Prostate gland (tissue), 2 donors: ENCODE data around the gene ELMO1. TPM values are rescaled to one million over a fixed set of nuclear protein-coding genes. Genes with fewer than 3 reads are reported as not detected.

ENCODE experiments used
- DNase-seq: peaks from one replicate; pipeline ENCODE4 v3.0.0-alpha.2; 2019; ENCODE audit warnings: low spot score
- H3K27ac ChIP-seq, 2 donors: fragments of 200-600 bp; sonication (generic); 2 replicates each; pipeline ENCODE4 v1.5.1; 2017 to 2019
- H3K27me3 ChIP-seq: fragments of 200-600 bp; sonication (generic); replicated peaks from 2 replicates; pipeline ENCODE4 v1.5.1; 2019; ENCODE audit not compliant: insufficient read depth
- H3K36me3 ChIP-seq, 2 donors: fragments of 200-600 bp; sonication (generic); 1 replicate in 1 of 2; 2 replicates in 1 of 2; pipeline versions ENCODE4 v1.5.1 to v1.8.1; 2017 to 2019
- H3K4me1 ChIP-seq: fragments of 200-600 bp; sonication (generic); replicated peaks from 2 replicates; pipeline ENCODE4 v1.5.1; 2019
- H3K4me3 ChIP-seq, 2 donors: fragments of 200-600 bp; sonication (generic); 2 replicates each; pipeline ENCODE4 v1.5.1; 2017 to 2019
- H3K9me3 ChIP-seq: fragments of 200-600 bp; sonication (generic); 2 replicates; pipeline ENCODE4 v1.5.1; 2017
- CTCF ChIP-seq, 4 experiments: fragments of 200-600 bp in 2 of 4; fragments of 450-650 bp in 2 of 4; sonication (generic) in 2 of 4; IDR thresholded peaks; 1 replicate in 3 of 4; 2 replicates in 1 of 4; pipeline ENCODE4 v1.5.1; 2016 to 2019; ENCODE audit warnings: antibody characterized with exemption in 4 of 4, mild to moderate bottlenecking in 2 of 4, moderate library complexity in 2 of 4
- POLR2A ChIP-seq: fragments of 450-650 bp; IDR thresholded peaks from one replicate; pipeline ENCODE4 v1.6.1; 2016; ENCODE audit warnings: antibody characterized with exemption, mild to moderate bottlenecking
- POLR2AphosphoS5 ChIP-seq: sonication (generic); formaldehyde crosslinking; IDR thresholded peaks from one replicate; pipeline ENCODE4 v1.6.1; 2017; ENCODE audit warnings: antibody characterized with exemption
- WGBS: methylation state at CpG from one replicate; pipeline ENCODE4 v1.1.5; 2018; 5-methylcytosine and 5-hydroxymethylcytosine counted together
- intact Hi-C: fragments of 100-400 bp; cut with DNase I; formaldehyde crosslinking; loops from one replicate; pipeline ENCODE4 v1.14.2; 2022
- total RNA-seq, 2 donors: library from RNA; depleted of rRNA; stranded (reverse); fragments of >200 nt; gene quantifications; one replicate each; pipeline ENCODE4 v1.1.0, GENCODE V29; 2016

Gene ELMO1
- total RNA-seq, 2 donors from 2014 or later = 6.7 to 19.3 TPM

- TF ChIP-seq POLR2A (no peak), CTCF (IDR thresholded peaks at IDR 0.05) (no peak), POLR2AphosphoS5 (no peak)
- WGBS = 78% methylated on average over 2 of the region's 2 CpGs
- no peak overlapping the region for H3K27ac ChIP-seq
- no peaks in the 10 kb centered on the region for H3K27me3 ChIP-seq
- H3K4me3 ChIP-seq = no peak overlapping the region
- H3K36me3 ChIP-seq = no peaks in the 10 kb centered on the region
- no peak for DNase-seq
- no peaks in the 10 kb centered on the region for H3K4me1 ChIP-seq
- no peaks in the 10 kb centered on the region for H3K9me3 ChIP-seq
- intact Hi-C loops = no loop called here
Observed at GRCh38 chr7:37160656-37161055, 288.0 kb downstream of the ELMO1 start.

- DNase-seq = no peak
- Histone ChIP-seq H3K27ac (no peak overlapping the region), H3K9me3 (no peaks in the 10 kb centered on the region), H3K27me3 (no peaks in the 10 kb centered on the region), H3K4me1 (no peaks in the 10 kb centered on the region), H3K4me3 (no peak overlapping the region), H3K36me3 (no peaks in the 10 kb centered on the region)
- intact Hi-C loops = no loop called here
- TF ChIP-seq POLR2AphosphoS5 (no peak), CTCF (IDR thresholded peaks at IDR 0.05) (no peak), POLR2A (no peak)
- 83% methylated on average over 6 of the region's 6 CpGs for WGBS
Observed at GRCh38 chr7:37153376-37153775, 295.3 kb downstream of the ELMO1 start.

DNA sequence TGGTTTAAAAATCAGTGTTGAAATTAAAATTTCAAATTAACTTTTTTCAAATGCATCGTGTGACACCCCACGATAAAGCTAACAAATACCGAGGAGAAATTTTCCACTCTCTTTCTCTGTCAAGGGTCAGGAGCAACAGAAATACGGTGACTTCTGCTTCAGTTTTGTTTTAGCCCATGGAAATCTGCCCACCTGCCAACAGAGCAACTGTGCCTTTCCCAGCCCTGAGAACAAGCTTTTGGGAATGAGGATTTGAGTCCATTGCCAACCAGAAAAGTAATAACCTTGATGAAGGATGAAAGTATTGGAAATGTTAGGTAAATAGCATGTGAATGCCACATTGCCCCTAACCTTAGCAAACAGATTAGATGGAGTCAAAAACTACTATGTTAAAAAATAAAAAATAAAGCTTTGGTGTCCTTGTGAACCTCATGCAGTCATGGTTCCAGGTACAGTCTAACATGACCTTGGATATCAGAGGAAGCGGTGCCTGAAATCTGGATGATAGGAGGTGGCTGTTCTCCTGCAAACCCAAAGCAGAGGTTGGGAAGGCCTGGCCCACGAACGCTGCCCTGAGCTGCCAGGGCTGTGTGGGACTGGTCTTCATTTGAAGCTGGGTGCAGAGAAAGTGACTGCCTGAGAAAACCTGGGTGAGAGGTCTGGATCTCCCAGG, 296.8 kb downstream of the ELMO1 start:
- TF ChIP-seq CTCF (IDR thresholded peaks at IDR 0.05) (no peak), POLR2AphosphoS5 (no peak), POLR2A (no peak)
- Histone ChIP-seq H3K27ac (no peak overlapping the region), H3K4me3 (no peak overlapping the region), H3K4me1 (no peaks in the 10 kb centered on the region), H3K36me3 (no peaks in the 10 kb centered on the region), H3K9me3 (no peaks in the 10 kb centered on the region), H3K27me3 (no peaks in the 10 kb centered on the region)
- intact Hi-C loops = no loop called here
- DNase-seq = no peak
- WGBS = 92% methylated on average over 7 of the region's 7 CpGs

- no peaks in the 10 kb centered on the region for H3K36me3 ChIP-seq
- H3K9me3 ChIP-seq = no peaks in the 10 kb centered on the region
- no peak overlapping the region for H3K27ac ChIP-seq
- no peaks in the 10 kb centered on the region for H3K4me1 ChIP-seq
- intact Hi-C loops = no loop called here
- no peaks in the 10 kb centered on the region for H3K27me3 ChIP-seq
- DNase-seq = no peak
- 92% methylated on average over 4 of the region's 4 CpGs for WGBS
- TF ChIP-seq POLR2A (no peak), CTCF (IDR thresholded peaks at IDR 0.05) (no peak), POLR2AphosphoS5 (no peak)
- no peak overlapping the region for H3K4me3 ChIP-seq
Observed at GRCh38 chr7:37150856-37151255, 297.8 kb downstream of the ELMO1 start.

DNA sequence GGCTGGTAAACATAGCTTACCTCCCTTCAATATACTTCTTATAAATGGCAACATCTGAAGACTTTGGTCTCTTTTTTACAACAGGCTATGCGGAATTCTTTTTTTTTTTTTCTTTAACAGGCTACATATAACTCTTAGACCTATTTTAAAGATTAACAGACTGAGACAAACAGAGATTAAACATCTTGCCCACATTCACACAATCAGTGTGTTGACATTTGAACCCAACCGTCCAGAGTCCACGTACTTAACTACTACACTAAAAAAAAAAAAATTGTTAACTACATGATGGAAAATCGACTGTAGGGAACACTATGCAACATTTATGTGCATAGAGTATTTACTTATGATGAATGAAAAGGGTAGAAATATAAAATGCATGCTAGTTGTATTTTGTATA, 298.5 kb downstream of the ELMO1 start:
- Histone ChIP-seq H3K36me3 (no peaks in the 10 kb centered on the region), H3K4me1 (no peaks in the 10 kb centered on the region), H3K9me3 (no peaks in the 10 kb centered on the region), H3K4me3 (no peak overlapping the region), H3K27me3 (no peaks in the 10 kb centered on the region), H3K27ac (no peak overlapping the region)
- 32% methylated on average over 4 of the region's 4 CpGs for WGBS
- intact Hi-C loops = no loop called here
- no peak for DNase-seq
- TF ChIP-seq POLR2AphosphoS5 (no peak), POLR2A (no peak), CTCF (IDR thresholded peaks at IDR 0.05) (no peak)
